Measurements from ENCODE around the gene SHC2. TPM values are rescaled to one million over a fixed set of nuclear protein-coding genes. Genes with fewer than 3 reads are reported as not detected.
"Not testable (repeated sequence)": the region's sequence is repeated elsewhere in the genome, so short reads cannot be mapped to it uniquely, and the experiment has no call there.

SHC2 gene
- total and polyA plus RNA-seq, 11 donors = 6.7 to 35.8 (median 14.6) TPM

- H3K4me3 ChIP-seq = no peak overlapping the region
- no peaks in the 10 kb centered on the region for H3K9me3 ChIP-seq
- ATAC-seq (no peak), DNase-seq (peak in 1 of 5 donors; percentile 9)
- no peaks in the 10 kb centered on the region for H3K36me3 ChIP-seq
- no peaks in the 10 kb centered on the region for H3K4me1 ChIP-seq
- H3K27me3 ChIP-seq = peaks cover 0 to 13% (median 4%) of the 10 kb centered on the region in 9 donors
- intact Hi-C loops (cut with DNase I) = loop anchor here in 2 of 10 donors (10.0 kb wide), 2 partner anchors 77 to 87 kb away; a partner anchor contains a TSS
- no peak overlapping the region for H3K27ac ChIP-seq
- 56 to 77% (median 71%) methylated on average over 11 to 18 of the region's 18 CpGs for WGBS, 4 donors
- TF ChIP-seq POLR2A (IDR thresholded peaks at IDR 0.05) = no peak
- TF ChIP-seq, protein P1, sequence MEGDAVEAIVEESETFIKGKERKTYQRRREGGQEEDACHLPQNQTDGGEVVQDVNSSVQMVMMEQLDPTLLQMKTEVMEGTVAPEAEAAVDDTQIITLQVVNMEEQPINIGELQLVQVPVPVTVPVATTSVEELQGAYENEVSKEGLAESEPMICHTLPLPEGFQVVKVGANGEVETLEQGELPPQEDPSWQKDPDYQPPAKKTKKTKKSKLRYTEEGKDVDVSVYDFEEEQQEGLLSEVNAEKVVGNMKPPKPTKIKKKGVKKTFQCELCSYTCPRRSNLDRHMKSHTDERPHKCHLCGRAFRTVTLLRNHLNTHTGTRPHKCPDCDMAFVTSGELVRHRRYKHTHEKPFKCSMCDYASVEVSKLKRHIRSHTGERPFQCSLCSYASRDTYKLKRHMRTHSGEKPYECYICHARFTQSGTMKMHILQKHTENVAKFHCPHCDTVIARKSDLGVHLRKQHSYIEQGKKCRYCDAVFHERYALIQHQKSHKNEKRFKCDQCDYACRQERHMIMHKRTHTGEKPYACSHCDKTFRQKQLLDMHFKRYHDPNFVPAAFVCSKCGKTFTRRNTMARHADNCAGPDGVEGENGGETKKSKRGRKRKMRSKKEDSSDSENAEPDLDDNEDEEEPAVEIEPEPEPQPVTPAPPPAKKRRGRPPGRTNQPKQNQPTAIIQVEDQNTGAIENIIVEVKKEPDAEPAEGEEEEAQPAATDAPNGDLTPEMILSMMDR (IDR thresholded peaks at IDR 0.05) = no peak
Measured at GRCh38 chr19:397321-397720, 63.5 kb downstream of the SHC2 start.

GRCh38 chr19:395467-395866, 65.4 kb downstream of the SHC2 start:
- H3K4me1 ChIP-seq = no peaks in the 10 kb centered on the region
- 79 to 90% (median 85%) methylated on average over 5 of the region's 5 CpGs for WGBS, 4 donors
- no peaks in the 10 kb centered on the region for H3K27me3 ChIP-seq
- DNase-seq = no peak
- intact Hi-C loops (cut with DNase I) = loop anchor here in 2 of 10 donors (10.0 kb wide), 2 partner anchors 79 to 89 kb away; a partner anchor contains a TSS
- no peak overlapping the region for H3K4me3 ChIP-seq
- H3K27ac ChIP-seq = no peak overlapping the region
- no peak for ATAC-seq
- no peak for TF ChIP-seq POLR2A (IDR thresholded peaks at IDR 0.05)
- TF ChIP-seq, protein P1 (IDR thresholded peaks at IDR 0.05) = no peak
- H3K36me3 ChIP-seq = no peaks in the 10 kb centered on the region
- no peaks in the 10 kb centered on the region for H3K9me3 ChIP-seq

GRCh38 chr19:394857-395256, 66.0 kb downstream of the SHC2 start:
- H3K27ac ChIP-seq, H3K27me3 ChIP-seq, H3K4me3 ChIP-seq, DNase-seq, H3K9me3 ChIP-seq, ATAC-seq, H3K4me1 ChIP-seq, H3K36me3 ChIP-seq: not testable (repeated sequence)
- 94 to 97% (median 96%) methylated on average over 1 of the region's 1 CpG for WGBS, 4 donors
- intact Hi-C loops (cut with DNase I) = loop anchor here in 2 of 10 donors (10.0 kb wide), 2 partner anchors 80 to 90 kb away; a partner anchor contains a TSS

DNA sequence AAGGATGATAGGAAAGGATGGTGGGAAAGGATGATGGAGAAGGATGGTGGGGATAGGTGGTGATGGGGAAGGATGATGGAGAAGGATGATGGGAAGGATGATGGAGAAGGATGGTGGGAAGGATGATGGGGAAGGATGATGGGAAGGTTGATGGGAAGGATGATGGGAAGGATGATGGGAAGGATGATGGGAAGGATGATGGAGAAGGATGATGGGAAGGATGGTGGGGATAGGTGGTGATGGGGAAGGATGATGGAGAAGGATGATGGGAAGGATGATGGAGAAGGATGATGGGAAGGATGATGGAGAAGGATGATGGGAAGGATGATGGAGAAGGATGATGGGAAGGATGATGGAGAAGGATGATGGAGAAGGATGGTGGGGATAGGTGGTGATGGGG, 67.3 kb downstream of the SHC2 start:
- not testable (repeated sequence) for H3K9me3 ChIP-seq, H3K4me1 ChIP-seq, ATAC-seq, H3K36me3 ChIP-seq, DNase-seq, H3K4me3 ChIP-seq, H3K27ac ChIP-seq
- intact Hi-C loops (cut with DNase I) = loop anchor here in 2 of 10 donors (10.0 kb wide), 2 partner anchors 81 to 91 kb away; a partner anchor contains a TSS
- peaks cover 0 to 19% (median 0%) of the 10 kb centered on the region in 9 donors for H3K27me3 ChIP-seq

DNA sequence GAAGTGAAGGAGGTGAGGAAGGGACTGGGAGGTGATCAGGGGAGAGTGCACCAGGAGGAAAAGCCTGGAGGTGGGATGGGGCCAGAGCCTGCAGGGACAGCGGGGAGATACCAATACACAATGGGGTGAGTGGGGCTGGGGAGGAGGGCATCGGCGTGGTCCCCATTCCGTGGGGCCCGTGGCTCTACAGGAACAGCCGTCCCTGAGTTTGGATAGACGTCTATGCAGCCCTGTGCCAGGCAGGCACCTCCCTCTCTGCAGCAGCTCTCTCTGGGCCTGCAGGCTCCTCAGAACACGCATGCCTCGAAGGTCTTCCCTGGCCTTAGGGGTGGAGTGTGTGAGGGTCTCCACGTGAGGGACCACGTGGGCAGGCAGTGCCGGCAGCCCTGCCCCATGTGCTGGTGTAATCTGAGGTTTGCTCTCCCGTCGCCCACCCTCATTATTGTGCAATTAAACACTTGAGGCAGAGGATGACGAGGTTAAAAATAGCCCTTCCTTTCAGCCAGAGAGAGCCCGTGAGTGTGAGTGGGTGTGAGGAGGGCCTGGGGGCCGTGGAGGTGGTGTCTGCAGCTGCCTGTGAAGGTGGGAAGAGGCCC, 68.4 kb downstream of the SHC2 start:
- Histone ChIP-seq H3K4me3 (no peak overlapping the region), H3K4me1 (no peaks in the 10 kb centered on the region), H3K36me3 (no peaks in the 10 kb centered on the region), H3K27ac (no peak overlapping the region), H3K9me3 (no peaks in the 10 kb centered on the region), H3K27me3 (peaks cover 0 to 29% (median 3%) of the 10 kb centered on the region in 9 donors)
- 47 to 62% (median 54%) methylated on average over 13 to 17 of the region's 17 CpGs for WGBS, 4 donors
- no peak for ATAC-seq
- intact Hi-C loops (cut with DNase I) = loop anchor here in 2 of 10 donors (10.0 kb wide), 2 partner anchors 82 to 92 kb away; a partner anchor contains a TSS
- TF ChIP-seq, protein P1 (IDR thresholded peaks at IDR 0.05) = no peak
- no peak for TF ChIP-seq POLR2A (IDR thresholded peaks at IDR 0.05)
- no peak for DNase-seq
